NCI-H82 treated with DMSO at 0.1 percent for 48 hours (cell line): ENCODE data around the gene MMP28.

Experiments
- DNase-seq: peaks from one replicate; lab custom pipeline; 2025; ENCODE audit not compliant: unreplicated experiment; lab: John Stamatoyannopoulos, UW

Gene MMP28, protein sequence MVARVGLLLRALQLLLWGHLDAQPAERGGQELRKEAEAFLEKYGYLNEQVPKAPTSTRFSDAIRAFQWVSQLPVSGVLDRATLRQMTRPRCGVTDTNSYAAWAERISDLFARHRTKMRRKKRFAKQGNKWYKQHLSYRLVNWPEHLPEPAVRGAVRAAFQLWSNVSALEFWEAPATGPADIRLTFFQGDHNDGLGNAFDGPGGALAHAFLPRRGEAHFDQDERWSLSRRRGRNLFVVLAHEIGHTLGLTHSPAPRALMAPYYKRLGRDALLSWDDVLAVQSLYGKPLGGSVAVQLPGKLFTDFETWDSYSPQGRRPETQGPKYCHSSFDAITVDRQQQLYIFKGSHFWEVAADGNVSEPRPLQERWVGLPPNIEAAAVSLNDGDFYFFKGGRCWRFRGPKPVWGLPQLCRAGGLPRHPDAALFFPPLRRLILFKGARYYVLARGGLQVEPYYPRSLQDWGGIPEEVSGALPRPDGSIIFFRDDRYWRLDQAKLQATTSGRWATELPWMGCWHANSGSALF

DNA sequence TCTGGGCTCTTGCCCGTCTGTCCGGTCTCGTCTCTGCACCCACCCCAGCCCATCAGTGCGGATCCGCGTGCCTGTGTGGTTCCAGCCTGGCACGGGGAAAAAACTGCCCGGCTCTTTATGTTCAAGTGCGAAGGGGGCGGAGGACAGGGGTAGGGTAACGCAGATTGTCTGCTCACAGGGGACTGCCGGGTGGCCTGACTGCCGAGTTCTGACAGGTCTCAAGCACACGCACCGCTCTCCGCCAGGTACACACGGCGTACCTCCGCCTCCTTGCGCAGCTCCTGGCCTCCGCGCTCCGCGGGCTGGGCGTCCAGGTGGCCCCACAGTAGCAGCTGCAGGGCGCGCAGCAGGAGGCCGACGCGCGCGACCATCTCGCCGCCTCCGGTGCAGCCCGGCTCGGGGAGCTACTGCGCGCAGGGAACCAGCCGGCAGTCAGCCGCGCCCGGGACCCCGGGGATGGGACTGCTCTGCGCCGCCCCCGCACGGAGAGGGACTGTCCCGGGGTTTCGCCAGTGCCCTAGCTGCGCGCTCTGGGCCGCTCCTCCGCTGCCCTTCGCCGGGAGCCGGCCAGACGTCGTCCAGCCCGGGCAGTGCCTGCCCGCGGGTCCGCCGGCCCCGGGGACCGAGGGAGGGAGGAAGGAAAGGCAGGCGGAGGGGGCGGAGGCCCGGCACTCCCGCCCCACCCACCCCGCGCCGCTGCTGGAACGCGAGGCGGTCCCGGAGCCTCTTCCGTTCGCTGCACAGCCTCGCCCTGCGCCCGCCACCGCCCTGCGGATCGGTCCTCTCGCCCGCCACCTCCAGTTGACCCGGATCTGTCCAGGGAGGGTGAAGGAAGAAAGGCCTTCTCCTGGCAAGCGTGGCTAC lies at the start of gene MMP28:
Gene MMP28 (minus strand): TSS at position 635 of the 864 bp plus-strand sequence. CDS start 264 bp downstream, at position 371.
- DNase-seq, result no peak

DNA sequence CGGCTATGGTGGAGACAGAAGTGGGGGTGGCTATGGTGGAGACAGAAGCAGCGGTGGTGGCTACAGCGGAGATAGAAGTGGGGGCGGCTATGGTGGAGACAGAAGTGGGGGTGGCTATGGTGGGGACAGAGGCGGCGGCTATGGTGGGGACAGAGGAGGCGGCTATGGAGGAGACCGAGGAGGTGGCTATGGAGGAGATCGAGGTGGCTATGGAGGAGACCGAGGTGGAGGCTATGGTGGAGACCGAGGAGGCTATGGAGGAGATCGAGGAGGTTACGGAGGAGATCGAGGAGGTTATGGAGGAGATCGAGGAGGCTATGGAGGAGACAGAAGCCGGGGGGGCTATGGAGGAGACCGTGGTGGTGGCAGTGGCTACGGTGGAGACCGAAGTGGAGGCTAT lies 49.1 kb upstream of the MMP28 start:
- DNase-seq, result no peak

DNA sequence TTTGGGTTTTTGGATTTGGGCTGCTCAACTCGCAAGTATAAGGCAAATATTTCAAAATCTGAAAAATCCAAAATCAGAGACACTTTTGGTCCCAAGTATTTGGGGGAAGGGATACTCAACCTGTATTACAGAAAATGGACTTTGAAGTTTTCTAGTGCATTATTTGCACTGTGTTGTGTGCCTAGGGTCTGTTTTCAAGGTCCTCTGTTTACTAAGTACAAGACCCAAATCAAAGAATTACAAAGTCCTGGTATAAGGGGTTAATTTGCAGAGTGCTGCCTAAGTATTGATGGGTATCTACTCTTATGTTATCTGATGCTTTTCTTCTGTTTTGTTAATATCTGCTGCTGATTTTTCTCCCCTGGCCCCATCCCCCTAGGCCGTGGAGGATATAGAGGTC lies 48.3 kb upstream of the MMP28 start:
- no peak for DNase-seq

DNA sequence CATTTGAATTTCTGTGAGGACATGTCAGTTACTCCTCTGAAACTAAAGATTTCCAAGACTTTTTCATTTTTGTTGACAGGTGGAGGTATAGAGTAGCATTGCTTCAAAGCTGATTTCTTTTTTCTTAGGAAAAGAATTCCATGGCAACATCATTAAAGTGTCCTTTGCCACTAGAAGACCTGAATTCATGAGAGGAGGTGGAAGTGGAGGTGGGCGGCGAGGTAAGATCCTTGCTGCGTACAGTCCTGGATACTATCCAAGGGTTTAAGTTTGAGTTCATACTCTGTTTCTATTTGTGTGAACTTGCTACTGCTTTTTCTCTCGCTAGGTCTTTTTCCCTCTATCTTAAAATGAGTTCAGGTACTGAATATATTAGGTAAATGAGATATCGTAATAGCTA lies 46.8 kb upstream of the MMP28 start:
- DNase-seq, result no peak

DNA sequence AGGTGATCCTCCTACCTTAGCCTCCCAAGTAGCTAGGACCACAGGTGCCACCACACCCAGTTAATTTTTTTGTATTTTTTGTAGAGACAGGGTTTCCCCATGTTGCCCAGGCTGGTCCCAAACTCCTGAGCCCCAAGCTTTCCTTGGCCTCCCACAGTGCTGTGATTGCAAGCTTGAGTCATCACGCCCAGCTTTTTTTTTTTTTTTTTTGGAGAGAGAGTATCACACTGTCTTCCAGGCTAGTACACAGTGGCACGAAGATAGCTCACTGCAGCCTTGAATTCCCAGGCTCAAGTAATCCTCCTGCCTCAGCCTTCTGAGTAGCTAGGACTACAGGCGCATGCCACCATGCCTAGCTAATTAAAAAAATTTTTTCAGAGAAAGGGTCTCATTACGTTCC lies 46.1 kb upstream of the MMP28 start:
- DNase-seq, result no peak

DNA sequence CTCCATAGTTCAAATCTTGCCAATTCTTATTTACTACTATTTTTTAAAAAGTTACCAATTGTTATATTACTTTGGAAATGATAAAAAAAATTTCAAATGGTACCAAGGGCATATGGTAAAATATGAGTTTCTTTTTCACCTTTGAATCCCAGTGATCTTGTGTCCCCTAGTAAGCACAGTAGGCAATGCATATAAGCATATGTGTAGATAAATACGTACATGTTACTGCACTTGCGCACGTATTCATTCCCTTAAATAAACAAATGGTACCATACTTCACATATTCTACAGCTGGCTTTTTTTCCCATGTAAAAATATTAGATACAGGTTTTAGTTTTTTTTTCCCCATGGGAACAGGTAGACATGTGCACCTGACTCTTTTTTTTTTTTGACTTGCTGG lies 45.7 kb upstream of the MMP28 start:
- no peak for DNase-seq

DNA sequence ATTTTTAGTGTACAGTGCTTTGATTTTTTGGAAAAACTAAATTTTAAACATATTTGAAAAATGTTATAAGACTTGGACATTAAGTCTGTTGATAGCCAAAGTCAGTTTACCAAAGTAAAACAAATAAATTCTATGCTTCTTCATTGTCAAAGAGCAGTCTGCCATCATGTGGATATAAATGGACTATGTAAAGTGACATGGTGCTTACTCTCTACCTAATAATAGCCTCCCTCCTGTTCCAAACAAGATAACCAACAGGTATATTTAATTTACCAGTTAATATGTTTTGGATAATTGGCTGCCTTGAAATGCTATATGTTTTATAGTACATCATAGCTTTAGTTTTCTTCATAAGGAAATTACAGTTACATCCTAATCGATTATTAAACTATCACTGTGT lies 29.8 kb upstream of the MMP28 start:
- no peak for DNase-seq

DNA sequence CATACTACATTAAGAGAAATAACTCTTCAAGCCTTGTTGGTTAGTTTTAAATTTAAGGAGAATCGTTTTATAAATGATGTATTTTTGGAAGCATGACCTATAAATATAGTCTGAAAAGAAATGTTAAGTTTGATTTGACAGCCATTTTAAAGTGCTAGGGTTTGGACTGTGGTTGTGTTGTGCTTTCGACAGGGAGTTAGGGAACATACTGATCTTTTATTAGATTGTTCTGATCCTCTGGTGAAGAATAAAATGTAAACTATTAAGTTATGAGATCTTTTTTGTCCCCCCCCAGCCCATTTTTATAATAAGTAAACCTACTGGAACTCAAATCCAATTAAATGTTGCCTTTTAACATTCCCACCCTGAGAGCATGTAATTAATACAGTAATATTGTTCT lies 25.9 kb upstream of the MMP28 start:
- DNase-seq, result no peak

DNA sequence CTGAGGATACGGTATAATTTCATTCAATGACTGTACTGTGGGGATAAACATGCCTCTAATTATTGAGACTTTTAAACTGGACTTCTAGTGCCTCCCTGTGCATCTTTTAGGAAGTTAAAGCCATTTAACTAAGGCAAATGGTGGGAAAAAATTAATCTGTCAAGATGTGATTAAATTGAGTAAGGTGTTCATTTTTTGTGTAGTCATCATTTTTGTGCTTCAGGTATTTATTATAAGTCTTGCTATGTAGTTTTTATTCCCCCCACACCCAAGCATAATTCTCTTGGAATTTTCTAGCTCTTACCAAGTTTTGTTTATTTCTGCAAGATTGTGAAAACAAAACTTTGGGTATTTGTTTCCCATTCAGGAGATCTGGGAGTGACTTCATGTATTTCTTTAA lies 24.0 kb upstream of the MMP28 start:
- no peak for DNase-seq

DNA sequence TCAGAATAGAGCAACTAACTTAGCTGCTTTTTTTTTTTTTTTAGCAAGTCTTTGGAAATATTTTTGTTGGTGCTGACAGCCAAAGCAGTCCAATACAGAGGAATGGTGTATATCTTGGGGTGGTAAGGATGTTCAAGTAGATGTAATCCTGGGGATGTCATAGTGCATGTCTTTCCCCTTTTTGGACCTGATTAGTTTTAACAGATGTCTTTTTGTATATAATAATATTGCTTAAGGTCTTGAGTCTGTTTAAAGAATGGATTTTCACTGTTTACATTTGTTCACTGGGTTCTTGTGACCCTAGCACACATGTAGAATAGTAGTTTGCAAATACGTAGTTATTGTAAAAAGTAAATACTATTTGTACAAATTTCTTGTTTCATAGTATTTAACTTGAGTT lies 21.8 kb upstream of the MMP28 start:
- no peak for DNase-seq

DNA sequence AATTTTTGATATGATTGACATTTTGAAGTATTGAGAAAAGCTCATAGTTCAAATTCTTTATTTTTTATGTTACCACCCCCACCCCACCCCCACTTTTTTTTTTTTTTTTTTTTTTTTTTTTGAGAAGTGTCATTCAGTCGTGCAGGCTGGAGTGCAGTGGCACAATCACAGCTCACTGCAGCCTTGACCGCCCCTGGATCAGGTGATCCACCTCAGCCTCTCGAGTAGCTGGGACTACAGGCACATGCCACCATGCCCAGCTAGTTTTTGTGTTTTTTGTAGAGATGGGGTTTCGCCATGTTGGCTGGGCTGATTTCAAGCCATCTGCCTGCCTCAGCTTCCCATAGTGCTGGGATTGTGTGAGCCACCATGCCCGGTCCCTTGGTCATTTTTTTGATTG lies 21.3 kb upstream of the MMP28 start:
- DNase-seq, result no peak

DNA sequence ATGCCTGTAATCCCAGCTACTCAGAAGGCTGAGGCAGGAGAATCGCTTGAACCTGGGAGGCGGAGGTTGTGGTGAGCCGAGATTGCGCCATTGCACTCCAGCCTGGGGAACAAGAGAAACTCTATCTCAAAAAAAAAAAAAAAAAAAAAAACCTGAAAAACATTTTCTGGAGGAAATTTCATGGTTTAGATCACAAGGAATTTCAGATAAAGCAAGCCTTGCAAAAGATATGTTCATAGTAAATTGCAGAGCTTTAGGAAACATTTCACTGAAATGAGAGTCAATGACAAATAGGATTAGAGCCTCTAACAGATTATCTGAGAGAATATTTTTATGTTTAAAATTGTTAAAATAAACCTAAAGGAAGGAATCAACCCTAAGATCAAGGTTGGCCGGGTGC lies 17.0 kb upstream of the MMP28 start:
- no peak for DNase-seq

DNA sequence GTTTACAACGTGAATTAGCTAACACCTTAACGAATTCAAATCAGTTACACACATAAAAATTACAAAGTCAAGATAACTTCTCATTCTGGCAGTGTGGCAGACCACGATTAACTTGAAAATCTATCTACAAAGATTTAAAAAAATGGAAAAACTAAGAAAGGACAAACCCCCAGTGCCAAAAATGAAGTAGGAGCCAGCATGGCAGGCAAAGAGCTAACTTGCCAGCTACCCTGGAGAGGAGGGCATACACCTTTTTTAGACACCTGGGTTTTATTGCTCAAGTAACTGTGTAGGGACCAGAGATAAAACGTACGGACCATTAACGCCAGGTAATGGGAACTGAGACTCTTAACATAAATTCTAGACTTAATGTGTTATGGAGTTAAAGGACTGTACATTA lies 16.3 kb upstream of the MMP28 start:
- no peak for DNase-seq

DNA sequence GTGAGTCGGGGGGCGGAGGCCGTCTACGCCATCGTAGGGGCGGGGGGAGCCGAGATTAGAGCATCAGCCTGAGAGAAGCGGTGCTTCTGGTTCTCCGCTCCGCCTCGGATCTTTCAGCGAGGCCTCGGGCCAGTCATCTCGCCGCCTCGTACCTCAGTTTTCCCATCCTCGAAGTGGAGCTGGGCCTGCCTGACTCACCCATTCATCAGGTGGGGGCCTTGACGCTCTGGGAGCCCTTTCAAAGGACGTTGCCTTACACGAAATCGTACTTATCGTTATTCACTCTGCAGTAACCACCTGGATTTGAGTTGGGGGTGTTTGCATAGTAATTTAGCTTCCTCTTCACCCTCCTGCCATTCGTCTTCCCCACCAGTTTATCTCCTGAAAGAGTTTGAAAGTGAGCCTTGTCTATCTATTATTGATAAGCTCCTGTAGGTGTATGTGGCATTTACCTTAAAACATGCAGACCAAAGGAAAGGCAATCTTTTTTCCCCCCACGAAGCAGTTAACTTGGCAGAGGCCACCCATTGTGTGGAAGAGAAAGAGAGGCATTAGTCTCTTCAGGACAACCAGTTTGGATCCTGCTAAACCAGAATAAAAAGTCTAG lies 14.5 kb upstream of the MMP28 start:
- no peak for DNase-seq

DNA sequence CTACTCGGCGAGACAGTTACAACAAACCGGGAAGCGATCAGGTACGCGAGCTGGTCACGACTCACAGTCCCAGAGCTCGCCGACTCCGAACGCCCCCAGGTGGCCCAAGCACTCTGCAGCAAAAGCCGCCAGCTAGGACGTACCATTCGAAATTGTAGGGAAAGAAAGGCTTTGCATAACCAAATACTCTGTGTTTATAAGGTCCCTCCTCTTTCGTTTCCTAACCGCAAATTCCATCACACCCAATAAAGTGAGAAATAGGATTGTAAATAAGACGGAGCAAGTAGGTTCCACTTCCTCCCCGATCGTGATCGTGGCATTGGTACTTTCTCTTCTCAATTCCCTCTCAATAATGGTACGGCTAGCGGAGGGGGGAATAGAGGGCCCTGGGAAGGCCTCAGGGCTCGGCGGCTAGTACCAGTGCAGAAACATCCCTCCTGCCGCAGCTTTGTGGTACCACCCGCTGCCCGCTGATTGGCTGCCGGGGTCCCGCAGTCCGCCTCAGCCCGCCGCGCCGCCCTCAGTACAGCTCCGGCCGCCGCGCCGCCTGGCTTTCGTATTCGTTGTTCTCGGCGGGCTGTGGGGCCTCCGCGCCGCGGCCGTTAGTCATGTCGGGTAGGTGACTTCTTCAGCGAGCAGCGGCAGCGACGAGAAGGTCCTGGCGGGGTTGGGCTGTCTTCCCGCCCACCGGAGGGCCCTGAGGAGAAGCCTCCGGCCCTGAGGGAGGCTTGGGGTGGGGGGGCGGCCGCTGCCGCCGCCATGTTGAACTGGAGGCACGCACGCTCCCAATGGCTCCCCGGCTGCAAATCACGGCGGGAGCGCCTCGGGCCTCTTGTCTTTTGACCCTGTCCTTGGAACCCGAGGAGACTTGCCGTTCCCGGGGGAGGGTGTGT lies 13.8 kb upstream of the MMP28 start, which contains the start of gene TAF15:
Gene TAF15 (plus strand): TSS at position 523 of the 893 bp plus-strand sequence. CDS start 86 bp downstream, at position 609.
- peak; percentile 98 for DNase-seq

DNA sequence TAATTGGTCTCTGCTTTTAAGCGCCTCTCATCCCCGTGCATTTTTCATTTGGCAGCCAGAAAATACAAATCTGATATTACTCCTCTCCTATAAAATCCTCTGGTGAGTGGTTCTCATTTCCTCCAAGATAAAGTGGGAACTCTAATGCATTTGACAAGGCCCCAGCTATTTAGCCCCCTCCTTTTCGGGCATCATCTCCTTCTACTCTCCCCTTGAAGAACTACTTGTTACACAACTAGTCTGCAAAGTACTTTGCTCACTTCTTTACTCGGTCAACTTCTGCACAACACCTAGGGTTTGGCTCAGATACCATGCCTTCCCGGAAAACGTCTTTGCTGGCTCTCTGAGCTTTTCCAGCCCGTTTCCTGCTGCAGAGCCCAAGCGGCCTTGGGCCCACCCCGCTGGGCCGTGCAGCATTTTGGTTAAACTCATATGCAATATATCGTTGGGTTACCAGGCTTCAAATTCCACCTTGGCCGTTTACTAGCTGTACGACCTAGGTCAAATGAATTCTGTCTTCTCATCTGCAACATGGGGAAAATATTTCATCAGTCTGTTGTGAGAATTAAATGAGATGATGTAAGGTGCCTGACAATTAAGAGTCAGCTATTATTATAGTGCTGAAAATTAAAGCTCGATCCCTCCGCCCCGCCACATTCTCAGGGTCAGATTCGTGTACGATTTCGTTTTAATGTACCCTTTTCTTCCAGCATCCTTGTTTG lies 13.0 kb upstream of the MMP28 start:
- DNase-seq, result no peak

DNA sequence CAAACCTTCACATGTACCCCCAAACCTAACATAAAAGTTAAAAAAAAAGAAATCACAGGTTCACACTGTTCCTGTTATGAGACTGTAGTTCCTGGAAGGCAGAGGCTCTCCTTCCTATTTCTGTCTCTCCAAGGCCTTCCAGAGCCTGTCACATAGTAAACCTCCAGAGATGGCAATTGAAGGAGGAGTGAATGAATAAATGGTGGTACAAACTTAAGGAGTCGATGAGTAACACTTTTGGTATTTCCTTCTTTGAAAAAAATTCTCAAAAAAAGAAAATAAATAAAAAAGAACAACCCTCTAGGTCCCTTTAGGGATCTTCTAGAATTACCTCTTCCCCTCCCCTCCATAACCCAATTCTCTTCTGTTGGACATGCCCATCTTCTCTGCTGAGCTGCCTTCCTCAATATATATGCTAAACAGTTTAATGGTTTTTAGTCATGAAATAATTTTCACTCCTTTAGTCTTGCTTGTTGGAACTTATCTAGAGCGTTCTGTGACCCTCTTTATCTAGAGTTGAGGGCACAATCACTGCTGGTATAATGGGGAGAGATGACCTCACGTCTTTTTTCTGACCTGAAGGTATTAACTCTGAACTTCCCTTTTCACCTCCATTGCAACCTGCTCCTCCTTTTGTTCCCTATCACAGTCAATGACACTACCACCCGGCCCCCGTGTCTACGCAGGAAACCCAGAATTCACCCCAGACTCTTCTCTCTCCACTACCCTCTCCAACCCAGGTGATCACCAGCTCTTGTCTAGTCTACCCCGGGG lies 12.1 kb upstream of the MMP28 start:
- no peak for DNase-seq

DNA sequence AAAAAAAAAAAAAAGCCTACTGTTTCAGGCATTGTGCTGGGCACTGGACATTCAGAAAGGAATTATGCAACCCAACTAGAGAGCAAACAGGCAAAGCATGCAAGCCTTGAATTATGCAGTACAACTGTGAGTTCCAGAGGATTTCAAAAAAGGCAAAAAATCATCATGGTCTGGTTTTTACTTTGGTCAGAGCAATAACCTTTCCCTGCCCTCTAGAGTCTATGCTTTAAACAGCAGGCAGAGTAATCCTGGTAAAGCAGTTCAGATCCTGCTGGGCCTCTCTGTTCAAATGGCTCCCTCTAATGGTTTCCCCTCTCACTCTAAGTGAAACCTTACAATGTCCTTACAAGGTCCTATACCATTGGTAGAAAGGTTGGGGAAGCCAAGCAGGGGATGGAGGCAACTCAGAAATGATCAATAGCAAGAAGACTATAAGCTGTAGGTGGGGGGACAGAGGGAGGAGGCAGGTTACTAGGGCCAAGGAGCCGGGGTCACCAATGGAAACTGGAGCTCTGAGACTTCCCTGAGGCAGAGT lies 9.3 kb upstream of the MMP28 start:
- DNase-seq, result peak; percentile 66
